ENCODE results near the gene WASHC4.
"Not testable (repeated sequence)": the region's sequence is repeated elsewhere in the genome, so short reads cannot be mapped to it uniquely, and the experiment has no call there.

DNA sequence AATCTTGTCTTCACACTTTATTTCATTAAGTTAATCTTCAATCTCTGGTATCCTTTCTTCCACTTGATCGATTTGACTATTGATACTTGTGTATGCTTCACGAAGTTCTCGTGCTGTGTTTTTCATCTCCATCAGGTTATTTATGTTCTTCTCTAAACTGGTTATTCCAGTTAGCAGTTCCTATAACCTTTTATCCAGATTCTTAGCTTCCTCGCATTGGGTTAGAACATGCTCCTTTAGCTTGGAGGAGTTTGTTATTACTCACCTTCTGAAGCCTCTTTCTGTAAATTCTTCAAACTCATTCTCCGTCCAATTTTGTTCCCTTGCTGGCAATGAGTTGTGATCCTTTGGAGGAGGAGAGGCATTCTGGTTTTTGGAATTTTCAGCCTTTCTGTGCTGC, 76.4 kb downstream of the WASHC4 start:
- TF ChIP-seq, protein P1, sequence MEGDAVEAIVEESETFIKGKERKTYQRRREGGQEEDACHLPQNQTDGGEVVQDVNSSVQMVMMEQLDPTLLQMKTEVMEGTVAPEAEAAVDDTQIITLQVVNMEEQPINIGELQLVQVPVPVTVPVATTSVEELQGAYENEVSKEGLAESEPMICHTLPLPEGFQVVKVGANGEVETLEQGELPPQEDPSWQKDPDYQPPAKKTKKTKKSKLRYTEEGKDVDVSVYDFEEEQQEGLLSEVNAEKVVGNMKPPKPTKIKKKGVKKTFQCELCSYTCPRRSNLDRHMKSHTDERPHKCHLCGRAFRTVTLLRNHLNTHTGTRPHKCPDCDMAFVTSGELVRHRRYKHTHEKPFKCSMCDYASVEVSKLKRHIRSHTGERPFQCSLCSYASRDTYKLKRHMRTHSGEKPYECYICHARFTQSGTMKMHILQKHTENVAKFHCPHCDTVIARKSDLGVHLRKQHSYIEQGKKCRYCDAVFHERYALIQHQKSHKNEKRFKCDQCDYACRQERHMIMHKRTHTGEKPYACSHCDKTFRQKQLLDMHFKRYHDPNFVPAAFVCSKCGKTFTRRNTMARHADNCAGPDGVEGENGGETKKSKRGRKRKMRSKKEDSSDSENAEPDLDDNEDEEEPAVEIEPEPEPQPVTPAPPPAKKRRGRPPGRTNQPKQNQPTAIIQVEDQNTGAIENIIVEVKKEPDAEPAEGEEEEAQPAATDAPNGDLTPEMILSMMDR (IDR thresholded peaks at IDR 0.05; ENCODE audit: borderline replicate concordance, extremely low read depth, low read length, poor library complexity, severe bottlenecking): not testable (repeated sequence)
- not testable (repeated sequence) for TF ChIP-seq EZH2 (IDR thresholded peaks at IDR 0.05; ENCODE audit: borderline replicate concordance, low read depth, low read length, severe bottlenecking)
